Calu3 (cell line): Measurements from ENCODE around the gene CCL26. TPM values are rescaled to one million over a fixed set of nuclear protein-coding genes. Genes with fewer than 3 reads are reported as not detected.
"Not testable (repeated sequence)": the region's sequence is repeated elsewhere in the genome, so short reads cannot be mapped to it uniquely, and the experiment has no call there.

ENCODE experiments used
- BruUV-seq: library from RNA; stranded (reverse); fragments of 400-500 nt; replicated peaks from 2 replicates; lab custom pipeline; 2021; lab: Mats Ljungman, UMichigan
- CTCF ChIA-PET: fragments of 300-600 bp; sonication (Branson Sonifier 250); formaldehyde crosslinking; loops from one replicate; lab custom pipeline; 2022; ENCODE audit warnings: antibody characterized with exemption; lab: Charles Lee
- DNase-seq: peaks from one replicate; pipeline ENCODE4 v3.0.0; 2022
- H3K27ac Mint-ChIP-seq: one replicate; pipeline ENCODE4 v1.8.0; 2022; ENCODE audit warnings: mixed read lengths; ENCODE audit not compliant: unreplicated experiment
- H3K27me3 Mint-ChIP-seq: one replicate; pipeline ENCODE4 v1.8.0; 2022; ENCODE audit warnings: mixed read lengths; ENCODE audit not compliant: unreplicated experiment
- H3K36me3 Mint-ChIP-seq: one replicate; pipeline ENCODE4 v1.8.0; 2022; ENCODE audit warnings: mild to moderate bottlenecking, moderate library complexity, mixed read lengths; ENCODE audit not compliant: insufficient read depth, unreplicated experiment
- H3K4me1 Mint-ChIP-seq: one replicate; pipeline ENCODE4 v1.8.0; 2022; ENCODE audit warnings: mild to moderate bottlenecking, low read depth, mixed read lengths; ENCODE audit not compliant: unreplicated experiment
- H3K4me3 Mint-ChIP-seq: one replicate; pipeline ENCODE4 v1.8.0; 2022; ENCODE audit warnings: mild to moderate bottlenecking, low read depth, moderate library complexity, mixed read lengths; ENCODE audit not compliant: unreplicated experiment
- H3K9me3 Mint-ChIP-seq: one replicate; pipeline ENCODE4 v1.8.0; 2022; ENCODE audit warnings: low read depth, mixed read lengths; ENCODE audit not compliant: unreplicated experiment
- intact Hi-C: fragments of 100-400 bp; cut with micrococcal nuclease; formaldehyde crosslinking; loops from one replicate; pipeline ENCODE4 v1.10.0; 2022; ENCODE audit not compliant: unreplicated experiment
- total RNA-seq: library from RNA; stranded (reverse); gene quantifications from 2 replicates; pipeline ENCODE4 v1.2.3, GENCODE V29; 2022
- TF ChIP-seq, protein P1 (sequence below): fragments of 200-600 bp; IDR thresholded peaks from one replicate; pipeline ENCODE4 v1.8.0; 2022; ENCODE audit warnings: antibody characterized with exemption; ENCODE audit not compliant: unreplicated experiment

Gene CCL26
- total RNA-seq, 1 experiment from 2014 or later, result not detected

DNA sequence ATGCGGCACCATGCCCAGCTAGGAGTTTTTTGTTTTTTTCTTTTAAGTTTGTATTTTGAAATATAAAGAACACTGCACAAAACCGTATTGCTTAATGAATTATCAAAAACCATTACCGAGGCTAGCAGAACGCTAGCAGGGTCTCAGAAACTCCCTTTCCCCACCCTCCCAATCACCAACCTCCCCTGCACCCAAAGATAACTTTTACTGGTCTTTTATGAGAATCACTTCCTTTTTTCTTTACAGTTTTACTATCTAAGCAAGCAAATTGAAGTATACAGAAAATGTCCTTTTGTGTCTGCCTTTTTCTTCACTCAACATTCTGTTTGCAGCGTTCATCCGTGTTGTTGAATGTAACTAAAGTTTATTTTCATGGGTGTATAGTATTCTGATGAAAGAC is 46.7 kb downstream of the CCL26 start:
- Mint-ChIP-seq H3K4me3 (no peak overlapping the region), H3K4me1 (no peaks in the 10 kb centered on the region), H3K27ac (no peak overlapping the region), H3K9me3 (no peaks in the 10 kb centered on the region), H3K36me3 (no peaks in the 10 kb centered on the region), H3K27me3 (no peaks in the 10 kb centered on the region)
- intact Hi-C loops, result loop anchor here (10.0 kb wide), 1 partner anchor 111 kb away; no protein-coding TSS in a partner anchor
- no TSS peak for BruUV-seq
- CTCF ChIA-PET, result no interaction called here
- TF ChIP-seq, protein P1, sequence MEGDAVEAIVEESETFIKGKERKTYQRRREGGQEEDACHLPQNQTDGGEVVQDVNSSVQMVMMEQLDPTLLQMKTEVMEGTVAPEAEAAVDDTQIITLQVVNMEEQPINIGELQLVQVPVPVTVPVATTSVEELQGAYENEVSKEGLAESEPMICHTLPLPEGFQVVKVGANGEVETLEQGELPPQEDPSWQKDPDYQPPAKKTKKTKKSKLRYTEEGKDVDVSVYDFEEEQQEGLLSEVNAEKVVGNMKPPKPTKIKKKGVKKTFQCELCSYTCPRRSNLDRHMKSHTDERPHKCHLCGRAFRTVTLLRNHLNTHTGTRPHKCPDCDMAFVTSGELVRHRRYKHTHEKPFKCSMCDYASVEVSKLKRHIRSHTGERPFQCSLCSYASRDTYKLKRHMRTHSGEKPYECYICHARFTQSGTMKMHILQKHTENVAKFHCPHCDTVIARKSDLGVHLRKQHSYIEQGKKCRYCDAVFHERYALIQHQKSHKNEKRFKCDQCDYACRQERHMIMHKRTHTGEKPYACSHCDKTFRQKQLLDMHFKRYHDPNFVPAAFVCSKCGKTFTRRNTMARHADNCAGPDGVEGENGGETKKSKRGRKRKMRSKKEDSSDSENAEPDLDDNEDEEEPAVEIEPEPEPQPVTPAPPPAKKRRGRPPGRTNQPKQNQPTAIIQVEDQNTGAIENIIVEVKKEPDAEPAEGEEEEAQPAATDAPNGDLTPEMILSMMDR, result no peak
- DNase-seq, result no peak

DNA sequence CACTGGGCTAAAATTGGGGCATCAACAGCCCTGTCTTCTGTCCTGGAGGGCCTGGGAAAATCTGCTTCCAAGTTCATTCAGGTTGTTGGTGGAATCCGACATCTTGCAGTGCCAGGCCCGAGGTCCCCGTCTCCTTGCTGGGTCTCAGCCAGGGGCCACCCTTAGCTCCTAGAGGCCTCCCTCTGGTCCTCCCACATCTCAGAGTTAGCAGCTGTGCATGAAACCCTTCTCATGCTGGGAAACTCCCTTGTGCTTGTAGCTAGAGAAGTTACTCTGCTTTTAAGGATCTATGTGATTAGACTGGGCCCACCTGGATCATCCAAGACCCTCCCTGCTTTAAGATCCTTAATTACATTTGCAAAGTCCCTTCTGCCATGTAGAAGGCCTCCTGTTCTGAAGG is 48.6 kb downstream of the CCL26 start:
- H3K27ac Mint-ChIP-seq, result no peak overlapping the region
- DNase-seq, result no peak
- intact Hi-C loops, result loop anchor here (10.0 kb wide), 1 partner anchor 109 kb away; no protein-coding TSS in a partner anchor
- no peaks in the 10 kb centered on the region for H3K36me3 Mint-ChIP-seq
- TF ChIP-seq, protein P1, result no peak
- no peaks in the 10 kb centered on the region for H3K9me3 Mint-ChIP-seq
- H3K4me1 Mint-ChIP-seq, result no peaks in the 10 kb centered on the region
- H3K4me3 Mint-ChIP-seq, result no peak overlapping the region
- BruUV-seq, result no TSS peak
- CTCF ChIA-PET, result no interaction called here
- no peaks in the 10 kb centered on the region for H3K27me3 Mint-ChIP-seq

DNA sequence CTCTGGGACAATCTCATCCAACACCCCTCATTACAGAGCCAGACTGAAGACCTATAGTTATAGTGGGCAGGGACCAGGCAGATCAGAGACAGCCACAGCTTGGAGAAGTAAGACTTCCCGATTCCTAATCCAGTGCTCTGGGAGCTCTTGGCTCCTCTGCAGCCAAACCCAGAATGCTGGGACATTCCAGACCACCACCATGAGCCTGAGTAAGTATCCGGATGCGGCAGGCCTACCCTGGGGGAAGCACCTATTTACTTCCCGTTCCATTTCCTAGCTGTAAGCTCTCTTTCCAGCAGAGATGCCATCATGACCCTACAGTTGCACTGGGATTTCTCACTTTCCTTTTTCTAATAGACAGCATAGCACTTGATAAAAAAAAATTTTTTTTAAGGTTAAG is 49.6 kb downstream of the CCL26 start:
- H3K27ac Mint-ChIP-seq, result no peak overlapping the region
- no peak for DNase-seq
- intact Hi-C loops, result loop anchor here (10.0 kb wide), 1 partner anchor 108 kb away; no protein-coding TSS in a partner anchor

DNA sequence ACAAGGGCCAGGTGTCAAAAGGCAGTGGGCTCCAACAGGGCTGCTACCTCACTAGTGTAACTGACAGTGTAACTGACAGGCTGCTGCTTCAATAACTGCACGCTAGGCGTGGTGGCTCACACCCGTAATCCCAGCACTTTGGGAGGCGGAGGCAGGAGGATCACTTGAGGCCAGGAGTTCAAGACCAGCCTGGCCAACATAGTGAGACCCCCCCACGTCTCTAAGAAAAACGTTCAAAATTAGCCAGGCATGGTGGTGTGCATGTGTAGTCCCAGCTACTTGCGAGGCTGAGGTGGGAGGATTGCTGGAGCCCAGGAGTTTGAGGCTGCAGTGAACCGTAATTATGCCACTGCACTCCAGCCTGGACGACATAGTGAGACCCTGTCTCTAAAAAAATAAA is 50.1 kb downstream of the CCL26 start:
- intact Hi-C loops, result loop anchor here (10.0 kb wide), 1 partner anchor 107 kb away; no protein-coding TSS in a partner anchor
- DNase-seq, CTCF ChIA-PET, H3K4me3 Mint-ChIP-seq, H3K27ac Mint-ChIP-seq, BruUV-seq, H3K36me3 Mint-ChIP-seq, H3K4me1 Mint-ChIP-seq, H3K9me3 Mint-ChIP-seq, H3K27me3 Mint-ChIP-seq: not testable (repeated sequence)

More for the DNA sequence above, 49.6 kb downstream of the CCL26 start:
- no peaks in the 10 kb centered on the region for H3K9me3 Mint-ChIP-seq
- CTCF ChIA-PET, result no interaction called here
- TF ChIP-seq, protein P1, result no peak
- H3K36me3 Mint-ChIP-seq, result no peaks in the 10 kb centered on the region
- H3K4me3 Mint-ChIP-seq, result no peak overlapping the region
- BruUV-seq, result no TSS peak
- no peaks in the 10 kb centered on the region for H3K27me3 Mint-ChIP-seq
- H3K4me1 Mint-ChIP-seq, result no peaks in the 10 kb centered on the region

DNA sequence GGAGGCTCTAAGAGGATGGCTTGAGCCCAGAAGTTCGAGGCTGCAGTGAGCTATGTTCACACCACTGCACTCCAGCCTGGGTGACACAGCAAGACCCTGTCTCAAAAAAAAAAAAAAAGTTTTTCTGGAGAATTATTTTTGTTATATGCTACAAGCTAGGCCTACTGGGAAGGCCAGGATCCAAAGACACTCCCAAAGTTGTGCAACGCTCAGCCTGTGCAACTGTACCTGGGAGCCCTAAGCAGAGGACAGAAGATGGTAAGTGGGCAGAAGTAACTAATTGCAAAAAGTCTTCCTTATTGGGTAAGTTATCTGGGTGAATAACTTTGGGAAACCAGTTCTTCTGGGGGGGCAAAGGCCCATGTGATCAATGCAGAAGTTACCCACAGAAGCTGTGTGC is 50.6 kb downstream of the CCL26 start:
- no peak overlapping the region for H3K4me3 Mint-ChIP-seq
- no TSS peak for BruUV-seq
- no peaks in the 10 kb centered on the region for H3K4me1 Mint-ChIP-seq
- DNase-seq, result no peak
- H3K36me3 Mint-ChIP-seq, result no peaks in the 10 kb centered on the region
- H3K27me3 Mint-ChIP-seq, result no peaks in the 10 kb centered on the region
- intact Hi-C loops, result loop anchor here (10.0 kb wide), 1 partner anchor 107 kb away; no protein-coding TSS in a partner anchor
- no peaks in the 10 kb centered on the region for H3K9me3 Mint-ChIP-seq
- CTCF ChIA-PET, result interaction anchor here (0.6 to 0.7 kb wide), 2 partner anchors 41 to 285 kb away, joined by 3 read pairs; no protein-coding TSS in a partner anchor
- no peak overlapping the region for H3K27ac Mint-ChIP-seq
- TF ChIP-seq, protein P1, result no peak
